Natural killer cell (primary cell): ENCODE measurements around the gene CD79A. TPM values are rescaled to one million over a fixed set of nuclear protein-coding genes. Genes with fewer than 3 reads are reported as not detected.

Experiments used
- ATAC-seq, 3 donors: fragments of 150-1000 bp in 2 of 3; fragments of 200-7000 bp in 1 of 3; cut with Tn5 transposase; 1 replicate in 1 of 3; 2 replicates in 2 of 3; pipeline ENCODE4 v1.10.0; 2021; ENCODE audit warnings: mild to moderate bottlenecking in 2 of 3, moderate library complexity in 2 of 3
- DNase-seq, 2 donors: peaks; one replicate each; pipeline versions ENCODE4 v3.0.0 to v3.0.0-alpha.2; 2013 to 2021; ENCODE audit warnings: mixed read lengths in 1 of 2
- H3K27ac ChIP-seq: one replicate; pipeline ENCODE4 v1.5.1; 2013; ENCODE audit warnings: mild to moderate bottlenecking, low read length
- H3K27me3 ChIP-seq: one replicate; pipeline ENCODE4 v1.6.1; 2013; ENCODE audit warnings: low read length; ENCODE audit not compliant: control insufficient read depth, insufficient read depth
- H3K36me3 ChIP-seq: one replicate; pipeline ENCODE4 v1.6.1; 2013; ENCODE audit warnings: low read length; ENCODE audit not compliant: control insufficient read depth, insufficient read depth
- H3K4me1 ChIP-seq: one replicate; pipeline ENCODE4 v1.6.1; 2013; ENCODE audit warnings: low read length; ENCODE audit not compliant: control insufficient read depth, insufficient read depth
- H3K4me3 ChIP-seq: one replicate; pipeline ENCODE4 v1.5.1; 2013; ENCODE audit warnings: low read length
- H3K9me3 ChIP-seq: one replicate; pipeline ENCODE4 v1.6.1; 2013; ENCODE audit warnings: low read length; ENCODE audit not compliant: control insufficient read depth, insufficient read depth
- H3K27ac Mint-ChIP-seq, 2 donors: one replicate each; pipeline ENCODE4 v1.8.0; 2022; ENCODE audit warnings: mild to moderate bottlenecking in 2 of 2, mixed read lengths in 2 of 2, moderate library complexity in 1 of 2
- H3K27me3 Mint-ChIP-seq, 2 donors: one replicate each; pipeline ENCODE4 v1.8.0; 2022; ENCODE audit warnings: low read depth in 2 of 2, mixed read lengths in 2 of 2
- H3K36me3 Mint-ChIP-seq: one replicate; pipeline ENCODE4 v1.8.0; 2022; ENCODE audit warnings: mixed read lengths
- H3K4me1 Mint-ChIP-seq, 2 donors: one replicate each; pipeline ENCODE4 v1.8.0; 2022; ENCODE audit warnings: mixed read lengths in 2 of 2
- H3K4me3 Mint-ChIP-seq: one replicate; pipeline ENCODE4 v1.8.0; 2022; ENCODE audit warnings: mild to moderate bottlenecking, moderate library complexity, mixed read lengths
- H3K9me3 Mint-ChIP-seq, 2 donors: one replicate each; pipeline ENCODE4 v1.8.0; 2022; ENCODE audit warnings: mixed read lengths in 2 of 2
- WGBS: methylation state at CpG from one replicate; pipeline ENCODE4 v1.1.7; 2013; ENCODE audit warnings: missing lambda C conversion rate; ENCODE audit not compliant: insufficient coverage; 5-methylcytosine and 5-hydroxymethylcytosine counted together
- intact Hi-C: fragments of 100-400 bp; cut with micrococcal nuclease; formaldehyde crosslinking; loops from one replicate; pipeline ENCODE4 v1.14.2; 2022
- total RNA-seq, 4 donors: library from RNA; stranded (reverse); fragments of 120-200 nt in 1 of 4; gene quantifications; one replicate each; pipeline versions ENCODE4 v1.2.3 to v1.2.4, GENCODE V29; 2013 to 2022
- TF ChIP-seq, protein P1 (sequence below): fragments of 200-600 bp; IDR thresholded peaks from one replicate; pipeline ENCODE4 v1.8.0; 2022; ENCODE audit warnings: antibody characterized with exemption

The CD79A gene
- total RNA-seq, 3 donors from 2014 or later (not counting 1 experiment from before 2014, with no cell fraction given), result 5.6 to 35.5 (median 6.0) TPM

DNA sequence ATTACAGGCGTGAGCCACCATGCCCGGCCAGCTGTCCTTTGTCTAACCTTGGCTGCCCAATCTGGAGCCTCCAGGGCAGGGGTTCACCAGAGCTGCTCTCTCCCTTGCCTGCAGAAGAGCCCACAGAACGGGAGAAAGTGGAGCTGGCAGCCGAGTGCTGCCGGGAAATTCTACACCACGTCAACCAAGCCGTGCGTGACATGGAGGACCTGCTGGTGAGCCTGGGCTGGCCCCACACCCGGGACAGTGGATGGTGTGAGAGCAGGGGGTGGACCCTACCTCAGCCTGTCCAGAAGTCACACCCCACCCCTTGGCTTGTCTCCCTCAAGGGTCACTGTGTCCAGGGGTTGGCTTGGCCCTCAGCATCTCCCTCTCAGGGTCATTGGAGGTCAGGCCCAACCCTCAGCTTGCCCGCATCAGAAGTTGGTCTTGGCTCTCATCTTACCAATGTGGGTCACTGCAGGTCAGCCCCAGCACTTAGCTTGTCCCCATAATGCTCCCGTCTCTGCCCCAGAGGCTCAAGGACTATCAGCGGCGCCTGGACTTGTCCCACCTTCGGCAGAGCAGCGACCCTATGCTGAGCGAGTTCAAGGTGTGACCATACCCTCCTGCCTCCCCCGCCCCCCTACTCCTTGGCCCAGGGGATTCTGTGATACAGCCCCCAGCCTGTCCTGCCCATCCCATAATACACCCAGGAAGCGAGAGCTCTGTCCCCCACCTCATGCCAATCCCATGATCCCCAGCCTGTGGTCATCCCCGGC, 26.3 kb downstream of the CD79A start:
- H3K27ac Mint-ChIP-seq, result peak overlapping the region in 1 of 2 donors; percentile 31
- peaks cover 7% of the 10 kb centered on the region for H3K36me3 Mint-ChIP-seq
- H3K4me1 ChIP-seq, result peaks cover 36% of the 10 kb centered on the region
- H3K4me3 Mint-ChIP-seq, result no peak overlapping the region
- H3K9me3 Mint-ChIP-seq, result no peaks in the 10 kb centered on the region
- no peak overlapping the region for H3K27ac ChIP-seq
- TF ChIP-seq, protein P1, sequence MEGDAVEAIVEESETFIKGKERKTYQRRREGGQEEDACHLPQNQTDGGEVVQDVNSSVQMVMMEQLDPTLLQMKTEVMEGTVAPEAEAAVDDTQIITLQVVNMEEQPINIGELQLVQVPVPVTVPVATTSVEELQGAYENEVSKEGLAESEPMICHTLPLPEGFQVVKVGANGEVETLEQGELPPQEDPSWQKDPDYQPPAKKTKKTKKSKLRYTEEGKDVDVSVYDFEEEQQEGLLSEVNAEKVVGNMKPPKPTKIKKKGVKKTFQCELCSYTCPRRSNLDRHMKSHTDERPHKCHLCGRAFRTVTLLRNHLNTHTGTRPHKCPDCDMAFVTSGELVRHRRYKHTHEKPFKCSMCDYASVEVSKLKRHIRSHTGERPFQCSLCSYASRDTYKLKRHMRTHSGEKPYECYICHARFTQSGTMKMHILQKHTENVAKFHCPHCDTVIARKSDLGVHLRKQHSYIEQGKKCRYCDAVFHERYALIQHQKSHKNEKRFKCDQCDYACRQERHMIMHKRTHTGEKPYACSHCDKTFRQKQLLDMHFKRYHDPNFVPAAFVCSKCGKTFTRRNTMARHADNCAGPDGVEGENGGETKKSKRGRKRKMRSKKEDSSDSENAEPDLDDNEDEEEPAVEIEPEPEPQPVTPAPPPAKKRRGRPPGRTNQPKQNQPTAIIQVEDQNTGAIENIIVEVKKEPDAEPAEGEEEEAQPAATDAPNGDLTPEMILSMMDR, result no peak
- ATAC-seq (no peak), DNase-seq (no peak)
- H3K4me1 Mint-ChIP-seq, result peaks cover 11 to 50% of the 10 kb centered on the region in 2 donors
- no peaks in the 10 kb centered on the region for H3K27me3 ChIP-seq
- no peak overlapping the region for H3K4me3 ChIP-seq
- H3K27me3 Mint-ChIP-seq, result no peaks in the 10 kb centered on the region
- 98% methylated on average over 19 of the region's 19 CpGs for WGBS
- intact Hi-C loops, result no loop called here
- peaks cover 89% of the 10 kb centered on the region for H3K36me3 ChIP-seq
- no peaks in the 10 kb centered on the region for H3K9me3 ChIP-seq

DNA sequence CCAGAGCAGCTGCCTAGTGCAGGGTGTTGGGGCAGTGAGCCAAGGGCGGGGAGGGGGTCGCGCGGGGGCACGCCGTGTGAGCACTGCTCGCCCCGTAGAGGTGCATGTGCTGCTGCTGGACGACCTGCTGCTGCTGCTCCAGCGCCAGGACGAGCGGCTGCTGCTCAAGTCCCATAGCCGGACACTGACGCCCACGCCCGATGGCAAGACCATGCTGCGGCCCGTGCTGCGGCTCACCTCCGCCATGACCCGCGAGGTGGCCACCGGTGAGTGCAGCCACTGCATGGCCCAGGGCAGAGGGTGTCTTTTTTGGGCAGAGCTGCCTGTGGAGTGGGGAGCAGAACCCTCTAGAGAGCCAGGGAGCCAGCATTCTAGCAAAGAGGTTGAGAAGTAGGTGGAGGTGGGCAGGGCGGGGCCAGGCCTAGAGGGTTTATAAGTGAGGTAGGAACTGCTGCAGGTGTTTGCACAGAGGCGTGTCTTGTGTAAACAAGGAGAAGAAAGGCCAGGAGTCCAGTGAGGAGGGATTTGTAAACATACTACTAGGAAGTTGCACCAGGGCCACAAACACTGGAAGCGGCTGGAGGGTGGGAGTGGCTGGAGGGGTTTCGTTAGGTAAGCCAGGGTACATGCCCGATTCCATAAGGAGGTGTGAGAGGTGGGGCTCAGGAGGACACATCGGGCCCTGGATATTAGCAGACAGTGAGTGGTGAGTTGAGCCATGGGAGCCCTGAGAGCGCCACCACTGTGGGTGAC, 27.2 kb downstream of the CD79A start:
- no peak overlapping the region for H3K27ac ChIP-seq
- Mint-ChIP-seq H3K36me3 (peaks cover 2% of the 10 kb centered on the region), H3K4me3 (no peak overlapping the region), H3K27ac (peak overlapping the region in 1 of 2 donors; percentile 59), H3K9me3 (no peaks in the 10 kb centered on the region), H3K4me1 (peaks cover 6 to 50% of the 10 kb centered on the region in 2 donors), H3K27me3 (no peaks in the 10 kb centered on the region)
- no peak overlapping the region for H3K4me3 ChIP-seq
- intact Hi-C loops, result no loop called here
- no peaks in the 10 kb centered on the region for H3K27me3 ChIP-seq
- TF ChIP-seq, protein P1, result no peak
- DNase-seq (no peak), ATAC-seq (no peak)
- peaks cover 80% of the 10 kb centered on the region for H3K36me3 ChIP-seq
- H3K9me3 ChIP-seq, result no peaks in the 10 kb centered on the region
- 97% methylated on average over 30 of the region's 30 CpGs for WGBS
- peaks cover 36% of the 10 kb centered on the region for H3K4me1 ChIP-seq

- TF ChIP-seq, protein P1, result no peak
- Histone ChIP-seq H3K27ac (no peak overlapping the region), H3K4me1 (peaks cover 36% of the 10 kb centered on the region), H3K9me3 (no peaks in the 10 kb centered on the region), H3K27me3 (no peaks in the 10 kb centered on the region), H3K36me3 (peaks cover 69% of the 10 kb centered on the region), H3K4me3 (no peak overlapping the region)
- no peaks in the 10 kb centered on the region for H3K36me3 Mint-ChIP-seq
- H3K4me1 Mint-ChIP-seq, result peaks cover 10 to 53% of the 10 kb centered on the region in 2 donors
- ATAC-seq (no peak), DNase-seq (no peak)
- H3K27ac Mint-ChIP-seq, result peak overlapping the region; percentile 47 to 51
- intact Hi-C loops, result no loop called here
- H3K4me3 Mint-ChIP-seq, result no peak overlapping the region
- 94% methylated on average over 23 of the region's 24 CpGs for WGBS
- H3K9me3 Mint-ChIP-seq, result no peaks in the 10 kb centered on the region
- no peaks in the 10 kb centered on the region for H3K27me3 Mint-ChIP-seq
These were observed 28.4 kb downstream of the CD79A start for GRCh38 chr19:41905273-41906002.
